ENCODE measurements around the gene EFNA3. TPM values are rescaled to one million over a fixed set of nuclear protein-coding genes. Genes with fewer than 3 reads are reported as not detected.

EFNA3 gene
- total RNA-seq, 1 donor from 2014 or later: 6.6 TPM

GRCh38 chr1:155038602-155039307 is 39.9 kb upstream of the EFNA3 start:
- Mint-ChIP-seq H3K27me3 (ENCODE audit: low read depth) (no peaks in the 10 kb centered on the region), H3K9me3 (no peaks in the 10 kb centered on the region), H3K36me3 (ENCODE audit: low read depth) (no peaks in the 10 kb centered on the region), H3K4me3 (no peak overlapping the region), H3K27ac (ENCODE audit: unreplicated experiment) (no peak overlapping the region), H3K4me1 (no peaks in the 10 kb centered on the region)
- DNase-seq (ENCODE audit: low read depth, low spot score): no peak
- TF ChIP-seq CTCF (conservative IDR thresholded peaks at IDR 0.05): no peak

GRCh38 chr1:155039308-155039669 is 39.3 kb upstream of the EFNA3 start:
- H3K27me3 Mint-ChIP-seq (ENCODE audit: low read depth): no peaks in the 10 kb centered on the region
- peaks cover under 1% of the 10 kb centered on the region for H3K4me1 Mint-ChIP-seq
- TF ChIP-seq CTCF (conservative IDR thresholded peaks at IDR 0.05): no peak
- H3K36me3 Mint-ChIP-seq (ENCODE audit: low read depth): no peaks in the 10 kb centered on the region
- no peak overlapping the region for H3K27ac Mint-ChIP-seq (ENCODE audit: unreplicated experiment)
- no peak overlapping the region for H3K4me3 Mint-ChIP-seq
- DNase-seq (ENCODE audit: low read depth, low spot score): no peak
- H3K9me3 Mint-ChIP-seq: no peaks in the 10 kb centered on the region

GRCh38 chr1:155040358-155041093 is 38.1 kb upstream of the EFNA3 start:
- Mint-ChIP-seq H3K27me3 (ENCODE audit: low read depth) (no peaks in the 10 kb centered on the region), H3K4me1 (peaks cover 10% of the 10 kb centered on the region), H3K36me3 (ENCODE audit: low read depth) (no peaks in the 10 kb centered on the region), H3K4me3 (no peak overlapping the region), H3K9me3 (no peaks in the 10 kb centered on the region), H3K27ac (ENCODE audit: unreplicated experiment) (no peak overlapping the region)
- TF ChIP-seq CTCF (conservative IDR thresholded peaks at IDR 0.05): no peak
- no peak for DNase-seq (ENCODE audit: low read depth, low spot score)

- TF ChIP-seq CTCF (conservative IDR thresholded peaks at IDR 0.05): no peak
- Mint-ChIP-seq H3K4me1 (peaks cover 12% of the 10 kb centered on the region), H3K27me3 (ENCODE audit: low read depth) (no peaks in the 10 kb centered on the region), H3K27ac (ENCODE audit: unreplicated experiment) (no peak overlapping the region), H3K4me3 (no peak overlapping the region), H3K36me3 (ENCODE audit: low read depth) (no peaks in the 10 kb centered on the region), H3K9me3 (no peaks in the 10 kb centered on the region)
- DNase-seq (ENCODE audit: low read depth, low spot score): no peak
These were observed 35.8 kb upstream of the EFNA3 start for GRCh38 chr1:155042789-155043188.

GRCh38 chr1:155043301-155043702 is 35.3 kb upstream of the EFNA3 start:
- no peak overlapping the region for H3K27ac Mint-ChIP-seq (ENCODE audit: unreplicated experiment)

More at GRCh38 chr1:155043301-155043702, 35.3 kb upstream of the EFNA3 start:
- Mint-ChIP-seq H3K4me3 (no peak overlapping the region), H3K9me3 (no peaks in the 10 kb centered on the region), H3K4me1 (peaks cover 15% of the 10 kb centered on the region), H3K27me3 (ENCODE audit: low read depth) (no peaks in the 10 kb centered on the region), H3K36me3 (ENCODE audit: low read depth) (no peaks in the 10 kb centered on the region)
- no peak for TF ChIP-seq CTCF (conservative IDR thresholded peaks at IDR 0.05)
- DNase-seq (ENCODE audit: low read depth, low spot score): no peak

Measured in neural crest cell (in vitro differentiated cells).